UCSD-AML1 (cell line): ENCODE measurements around the gene ELMOD2.
"Not testable (repeated sequence)": the region's sequence is repeated elsewhere in the genome, so short reads cannot be mapped to it uniquely, and the experiment has no call there.

Experiments
- DNase-seq: peaks from one replicate; lab custom pipeline; 2025; ENCODE audit not compliant: unreplicated experiment; lab: John Stamatoyannopoulos, UW

Gene ELMOD2, protein sequence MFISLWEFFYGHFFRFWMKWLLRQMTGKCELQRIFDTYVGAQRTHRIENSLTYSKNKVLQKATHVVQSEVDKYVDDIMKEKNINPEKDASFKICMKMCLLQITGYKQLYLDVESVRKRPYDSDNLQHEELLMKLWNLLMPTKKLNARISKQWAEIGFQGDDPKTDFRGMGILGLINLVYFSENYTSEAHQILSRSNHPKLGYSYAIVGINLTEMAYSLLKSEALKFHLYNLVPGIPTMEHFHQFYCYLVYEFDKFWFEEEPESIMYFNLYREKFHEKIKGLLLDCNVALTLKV

DNA sequence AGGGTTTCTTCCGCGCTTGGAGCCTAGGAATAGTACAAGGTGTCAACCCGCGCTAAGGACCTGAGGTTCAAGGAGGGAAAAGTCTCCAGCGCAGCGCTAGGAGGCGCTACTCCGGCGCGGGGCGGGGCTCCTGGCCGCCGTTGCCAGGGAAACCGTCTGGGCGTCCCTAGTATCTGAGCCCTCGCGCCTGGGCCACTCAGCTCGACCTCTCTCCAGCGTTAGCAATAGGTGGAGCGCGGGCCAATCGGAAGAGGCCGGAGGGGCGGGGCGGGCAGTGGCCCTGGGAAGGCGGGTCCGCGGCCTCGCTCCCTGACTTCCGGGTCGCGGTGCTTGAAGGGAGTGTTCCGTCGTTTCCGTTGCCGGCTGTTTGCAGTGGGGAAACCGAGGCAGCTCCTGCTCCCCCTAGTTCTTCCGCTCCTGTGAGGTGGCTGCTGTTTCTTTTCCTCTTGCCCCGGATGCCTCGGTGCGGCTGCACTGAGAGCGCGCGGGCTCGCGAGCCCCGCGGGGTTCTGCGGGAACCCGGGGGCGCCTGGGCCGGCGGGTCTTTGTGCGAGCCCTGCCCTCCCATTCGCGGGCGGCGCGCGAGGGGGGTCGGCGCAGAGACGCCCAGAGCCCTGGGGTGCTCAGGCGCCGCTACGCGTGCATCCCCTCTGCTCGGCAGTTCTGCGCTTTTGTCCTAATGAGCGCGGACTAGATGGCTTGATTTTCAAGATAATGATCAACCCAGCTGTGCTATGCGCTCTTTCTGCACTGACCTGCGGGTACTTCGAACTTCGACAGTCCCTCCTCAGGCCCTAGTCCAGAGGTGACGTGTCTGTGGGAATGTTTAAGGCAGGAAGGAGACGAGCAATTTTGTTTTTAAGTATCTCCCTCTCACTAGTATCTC lies at the start of gene ELMOD2:
ELMOD2 (plus strand) TSS at position 312 of the 886 bp plus-strand sequence. CDS start 1,261 bp downstream, outside the sequence.
- DNase-seq, result peak; percentile 97

DNA sequence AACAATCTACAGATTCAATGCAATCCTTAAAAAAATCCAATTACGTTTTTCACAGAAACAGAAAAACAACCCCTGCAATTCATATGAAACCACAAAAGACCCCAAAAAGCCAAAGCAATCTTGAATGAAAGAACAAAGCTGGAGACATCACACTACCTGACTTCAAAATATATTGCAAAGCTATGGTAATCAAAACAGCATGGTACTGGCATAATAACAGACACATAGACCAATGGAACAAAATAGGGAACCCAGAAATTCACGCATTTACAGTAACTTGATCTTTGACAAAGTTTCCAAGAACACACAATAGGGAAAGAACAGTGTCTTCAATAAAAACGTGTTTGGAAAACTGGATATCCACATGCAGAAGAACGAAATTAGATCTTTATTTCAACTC lies 40.5 kb upstream of the ELMOD2 start:
- no peak for DNase-seq

DNA sequence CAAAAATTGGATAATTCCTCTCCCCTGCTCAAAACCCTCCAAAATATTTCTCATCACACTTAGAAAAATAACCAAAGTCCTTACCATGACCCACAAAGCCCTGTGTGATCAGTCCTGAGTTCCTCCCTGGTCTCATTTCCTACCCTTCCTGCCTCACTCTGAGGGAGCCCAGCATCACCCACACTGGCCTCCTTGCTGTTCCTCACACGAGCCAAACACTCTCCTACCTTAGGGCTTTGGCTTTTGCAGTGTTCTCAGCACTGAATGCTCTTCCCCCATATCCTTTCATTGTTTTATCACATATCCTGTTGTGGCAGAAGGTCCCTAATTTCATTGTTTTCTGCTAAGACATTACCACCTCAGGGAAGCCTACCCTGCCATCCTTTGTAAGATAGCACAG lies 38.0 kb upstream of the ELMOD2 start:
- no peak for DNase-seq

DNA sequence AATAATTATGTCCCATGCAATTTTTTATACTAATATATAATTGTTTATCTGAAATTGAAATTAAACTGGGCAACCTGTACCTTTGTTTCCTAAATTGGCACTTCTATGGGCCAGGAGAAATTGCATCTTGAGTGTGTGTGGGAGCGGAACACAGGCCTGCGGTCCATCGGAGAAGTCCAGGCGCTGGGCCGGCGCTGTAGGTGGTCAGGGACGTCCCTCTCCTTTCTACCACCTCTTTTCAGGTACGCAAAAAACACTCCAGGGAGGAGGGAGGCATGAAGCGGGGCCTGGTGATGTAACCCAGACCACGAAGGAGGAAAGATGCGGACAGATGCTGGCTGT lies 26.6 kb upstream of the ELMOD2 start:
- no peak for DNase-seq

DNA sequence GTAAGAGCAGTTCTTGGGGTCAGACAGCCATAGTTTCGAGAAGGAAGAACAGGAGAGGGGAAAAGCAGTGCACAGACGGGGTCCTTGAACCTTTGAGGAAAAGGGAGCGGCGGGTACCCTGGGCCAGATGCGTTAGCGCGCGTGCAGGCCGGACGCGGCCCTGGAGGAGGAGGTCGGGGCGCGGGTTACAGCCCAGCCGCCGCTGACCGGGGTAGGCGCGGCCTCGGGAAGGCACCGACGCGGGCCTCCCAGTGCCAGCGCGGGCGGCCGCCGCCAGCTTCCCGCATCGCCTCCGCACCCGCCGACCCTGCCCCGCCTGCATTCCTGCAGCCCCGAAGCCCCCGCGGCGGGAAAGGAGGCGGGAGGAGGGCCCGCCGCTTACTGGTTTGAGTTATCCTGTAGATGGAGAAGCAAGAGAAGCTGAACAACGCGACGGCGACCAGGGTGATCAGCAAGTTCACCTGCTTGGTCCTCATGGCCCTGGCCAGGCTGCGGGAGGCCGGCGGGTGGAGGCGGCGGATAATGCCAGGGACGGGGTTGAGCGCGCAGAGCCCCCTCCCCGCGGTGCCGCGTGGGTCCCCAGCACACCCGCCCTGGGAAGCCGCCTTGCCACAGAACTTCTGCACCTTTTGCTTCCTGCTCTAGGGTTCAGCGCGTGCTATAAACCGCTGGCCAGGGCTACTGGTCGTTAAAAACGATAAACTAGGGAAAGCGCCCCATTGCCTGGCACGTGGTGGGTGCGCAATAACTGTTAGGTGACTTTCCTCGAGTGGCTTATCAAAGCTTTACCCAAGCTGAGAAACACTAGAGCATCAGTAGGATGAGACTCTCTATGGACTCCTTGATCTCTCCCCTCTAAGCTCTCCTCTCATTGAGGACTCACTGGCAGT lies 26.0 kb upstream of the ELMOD2 start, which contains the start of gene MGAT4D:
MGAT4D (minus strand) TSS at position 547 of the 890 bp plus-strand sequence; CDS start at position 476, 71 bp downstream.
- no peak for DNase-seq

DNA sequence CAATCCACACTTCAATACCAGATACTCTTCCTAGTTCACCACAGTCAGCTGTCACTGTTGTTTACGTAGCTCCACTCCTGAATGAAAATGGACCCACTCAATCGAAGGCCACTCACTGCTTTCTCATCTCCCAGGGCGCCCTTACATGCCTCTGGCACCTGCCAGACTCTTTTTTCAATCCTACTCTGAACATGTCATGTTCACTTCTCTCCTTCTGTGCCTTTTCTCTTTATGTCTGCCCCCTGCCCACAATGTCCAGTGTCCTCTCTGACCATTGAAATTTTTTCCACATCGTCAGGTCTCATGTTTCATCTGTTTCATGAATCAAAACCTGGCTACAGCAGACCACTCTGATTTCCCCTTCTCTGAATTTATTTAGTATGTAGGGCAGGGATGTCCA lies 24.6 kb upstream of the ELMOD2 start:
- DNase-seq, result no peak

DNA sequence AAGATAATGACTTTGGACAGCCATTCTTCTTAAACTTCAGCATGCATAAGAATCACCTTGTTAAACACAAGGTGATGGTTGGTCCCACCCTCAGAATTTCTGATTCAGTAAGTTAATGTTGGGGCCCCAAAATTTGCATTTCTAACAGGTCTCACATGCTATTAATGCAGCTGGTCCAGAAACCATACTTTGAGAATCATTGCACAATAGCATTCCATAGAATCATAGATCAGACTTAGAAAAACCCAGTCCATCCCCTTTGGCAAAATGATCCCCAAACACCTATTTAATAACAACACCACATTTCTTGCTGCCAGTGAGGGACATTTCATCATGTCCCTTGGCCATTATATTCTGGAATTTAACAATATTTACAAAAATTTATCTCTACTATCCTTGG lies 19.7 kb upstream of the ELMOD2 start:
- DNase-seq, result no peak

DNA sequence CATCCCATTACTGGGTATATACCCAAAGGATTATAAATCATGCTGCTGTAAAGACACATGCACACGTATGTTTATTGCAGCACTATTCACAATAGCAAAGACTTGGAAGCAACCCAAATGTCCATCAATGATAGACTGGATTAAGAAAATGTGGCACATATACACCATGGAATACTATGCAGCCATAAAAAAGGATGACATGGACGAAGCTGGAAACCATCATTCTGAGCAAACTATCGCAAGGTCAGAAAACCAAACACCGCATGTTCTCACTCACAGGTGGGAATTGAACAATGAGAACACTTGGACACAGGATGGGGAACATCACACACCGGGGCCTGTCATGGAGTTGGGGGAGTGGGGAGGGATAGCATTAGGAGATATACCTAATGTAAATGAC lies 10.2 kb upstream of the ELMOD2 start:
- not testable (repeated sequence) for DNase-seq

DNA sequence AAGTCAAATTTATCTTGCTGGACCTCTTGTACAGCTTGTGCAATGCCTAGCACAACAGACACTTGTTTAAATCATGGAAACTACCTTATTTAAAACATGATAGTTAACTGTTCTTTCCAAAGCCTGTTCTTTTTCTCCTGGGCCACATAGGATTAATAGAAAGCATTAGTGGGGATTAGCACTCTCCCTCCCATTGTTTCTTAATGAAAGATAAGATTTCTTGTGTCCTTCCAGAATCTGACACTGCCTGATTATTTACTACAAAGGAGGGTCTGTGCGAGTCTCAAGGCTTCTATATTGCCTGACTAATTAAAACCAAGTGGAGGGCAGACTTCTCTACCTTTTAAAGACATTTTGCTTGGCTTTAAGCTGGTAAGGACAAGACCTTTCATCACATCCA lies 8.5 kb upstream of the ELMOD2 start:
- no peak for DNase-seq

DNA sequence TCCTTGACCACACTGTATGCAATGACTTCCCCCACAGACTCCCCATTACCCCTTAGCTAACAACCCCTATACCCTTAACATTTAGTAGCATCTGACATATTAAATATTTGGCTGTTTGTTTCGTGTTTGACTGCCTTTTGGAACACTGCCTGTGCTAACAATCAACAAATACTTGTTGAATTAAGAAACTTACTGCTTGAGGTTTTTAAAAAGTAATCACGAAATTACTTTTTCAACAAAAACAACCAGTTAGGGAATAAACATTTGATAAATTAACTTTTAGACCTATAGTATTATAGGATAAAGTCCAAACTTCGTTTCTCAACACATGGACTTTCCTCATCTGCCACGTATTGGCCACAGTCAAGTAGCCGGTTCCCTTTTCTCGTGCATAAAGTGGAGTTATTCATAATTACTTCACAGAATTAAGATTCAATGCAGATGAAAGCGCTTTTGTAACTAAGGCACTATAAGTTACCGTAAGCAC lies 555 bp upstream of the ELMOD2 start:
- DNase-seq, result no peak

DNA sequence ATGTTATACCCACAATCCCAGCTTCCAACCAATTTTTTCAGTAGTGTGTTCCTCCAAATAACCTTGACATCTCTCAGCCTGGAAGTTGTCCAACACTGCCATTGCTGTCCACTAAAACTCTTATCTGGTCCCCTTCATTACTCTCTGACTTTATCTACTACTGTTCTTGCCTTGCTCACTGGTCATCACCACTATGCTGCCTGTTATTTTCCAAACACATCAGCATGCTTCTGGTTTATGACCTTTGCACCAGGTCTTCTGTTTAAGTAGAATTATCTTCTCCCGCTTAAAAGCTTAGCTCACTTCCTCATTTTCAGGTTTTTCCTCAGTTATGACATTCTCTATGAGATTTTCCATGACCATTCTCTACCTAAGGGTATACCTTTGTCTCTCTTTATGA lies 5.5 kb downstream of the ELMOD2 start:
- DNase-seq, result no peak

DNA sequence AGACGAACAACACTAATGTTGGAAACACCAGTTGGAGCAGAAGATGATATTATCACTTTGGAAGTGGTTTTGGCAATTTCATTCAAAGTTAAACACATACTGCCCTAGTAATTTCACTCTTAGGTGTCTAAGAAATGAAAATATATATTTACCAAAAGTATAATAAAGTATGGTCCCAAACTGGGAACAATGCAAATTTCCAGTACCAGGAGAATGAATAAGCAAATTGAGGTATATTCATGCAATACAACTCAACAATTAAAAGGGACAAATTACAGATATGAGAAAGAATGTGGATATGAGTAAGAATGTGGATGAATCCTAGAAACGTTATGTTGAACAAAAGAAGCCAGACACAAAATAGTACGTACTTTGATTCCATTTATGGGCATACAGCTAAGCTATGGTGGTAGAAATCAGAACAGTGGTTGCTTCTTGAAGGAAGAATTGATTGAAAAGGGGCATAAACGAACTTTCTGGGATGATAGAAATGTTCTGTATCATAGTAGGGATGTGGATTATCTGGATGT lies 10.0 kb downstream of the ELMOD2 start:
- DNase-seq, result no peak

DNA sequence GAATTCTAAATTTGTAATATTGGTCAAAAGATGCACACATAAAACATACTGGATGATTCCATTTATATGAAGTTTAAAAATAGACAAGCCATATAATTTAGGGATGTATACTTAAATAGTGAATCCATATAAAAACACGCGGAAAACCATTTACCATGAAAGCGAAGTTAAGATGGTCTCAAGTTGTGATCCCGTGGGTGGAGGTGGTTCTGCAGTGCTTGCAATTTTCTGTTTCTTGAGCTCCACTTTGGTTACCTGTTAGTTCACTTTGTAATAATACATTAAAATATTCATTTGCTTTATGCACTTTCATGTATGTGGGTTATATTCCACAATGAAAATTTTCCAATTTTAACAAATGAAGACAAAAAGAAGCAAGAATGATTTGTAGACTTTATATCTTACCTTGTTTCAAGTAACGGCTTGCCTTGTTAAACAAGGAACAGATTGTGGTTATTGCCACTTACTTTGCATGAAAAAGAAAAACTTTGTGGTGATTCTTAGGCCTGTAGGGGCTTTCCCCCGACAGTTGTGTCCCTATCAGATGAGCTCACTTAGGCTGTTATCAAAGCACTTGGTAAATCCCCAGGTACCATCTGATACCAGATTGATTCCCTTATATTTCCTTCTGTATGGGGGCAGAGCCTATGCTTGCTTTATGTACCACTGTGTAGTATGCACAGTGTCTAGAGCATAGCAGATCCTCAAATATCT lies 32.6 kb downstream of the ELMOD2 start:
- DNase-seq, result no peak

DNA sequence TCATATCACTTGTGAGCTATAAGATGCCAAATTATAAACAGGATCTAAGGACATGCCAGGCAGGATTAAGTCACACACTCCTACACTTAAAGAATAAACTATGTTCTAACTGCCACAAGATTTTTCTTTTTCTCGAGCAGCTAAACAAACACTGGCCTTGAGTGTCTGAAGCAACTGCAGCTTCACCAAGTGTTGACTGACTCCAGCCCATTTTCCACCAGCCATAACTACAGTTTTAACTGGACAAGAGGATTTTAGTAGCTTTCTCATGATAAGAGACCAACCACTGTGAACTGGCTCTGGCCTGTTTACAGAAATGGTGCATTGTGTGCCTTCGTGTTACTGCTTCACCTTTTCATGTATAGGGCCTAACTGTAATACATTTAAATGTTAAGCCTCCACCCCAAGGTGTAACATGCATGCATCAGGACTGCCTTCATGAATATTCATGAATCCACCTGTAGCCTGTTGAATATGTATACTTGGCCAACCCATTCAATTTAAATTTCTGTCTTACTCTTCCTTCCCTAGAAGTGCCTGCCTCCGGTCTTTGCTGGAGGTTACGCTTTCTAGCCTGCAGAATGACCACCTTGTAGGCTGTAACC lies 34.0 kb downstream of the ELMOD2 start:
- no peak for DNase-seq

DNA sequence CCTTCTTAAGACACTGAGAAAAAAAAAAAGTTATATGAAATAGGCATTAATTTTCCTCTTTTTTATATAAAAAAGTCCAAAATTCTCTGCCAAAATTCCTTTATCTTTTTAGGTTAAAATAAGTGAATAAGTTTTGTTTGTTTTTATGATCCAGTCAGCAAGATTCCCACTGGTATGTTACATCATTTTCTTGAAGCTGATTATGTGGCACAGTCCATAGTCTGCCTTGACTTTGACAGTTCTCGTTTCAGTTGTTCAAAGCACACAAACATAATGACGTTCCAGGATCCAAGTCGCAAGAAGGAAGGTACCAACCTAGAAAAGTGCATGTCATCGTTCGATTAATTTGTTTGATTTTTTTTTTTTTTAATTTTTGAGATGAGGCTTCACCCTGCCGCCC lies 35.7 kb downstream of the ELMOD2 start:
- DNase-seq, result no peak

DNA sequence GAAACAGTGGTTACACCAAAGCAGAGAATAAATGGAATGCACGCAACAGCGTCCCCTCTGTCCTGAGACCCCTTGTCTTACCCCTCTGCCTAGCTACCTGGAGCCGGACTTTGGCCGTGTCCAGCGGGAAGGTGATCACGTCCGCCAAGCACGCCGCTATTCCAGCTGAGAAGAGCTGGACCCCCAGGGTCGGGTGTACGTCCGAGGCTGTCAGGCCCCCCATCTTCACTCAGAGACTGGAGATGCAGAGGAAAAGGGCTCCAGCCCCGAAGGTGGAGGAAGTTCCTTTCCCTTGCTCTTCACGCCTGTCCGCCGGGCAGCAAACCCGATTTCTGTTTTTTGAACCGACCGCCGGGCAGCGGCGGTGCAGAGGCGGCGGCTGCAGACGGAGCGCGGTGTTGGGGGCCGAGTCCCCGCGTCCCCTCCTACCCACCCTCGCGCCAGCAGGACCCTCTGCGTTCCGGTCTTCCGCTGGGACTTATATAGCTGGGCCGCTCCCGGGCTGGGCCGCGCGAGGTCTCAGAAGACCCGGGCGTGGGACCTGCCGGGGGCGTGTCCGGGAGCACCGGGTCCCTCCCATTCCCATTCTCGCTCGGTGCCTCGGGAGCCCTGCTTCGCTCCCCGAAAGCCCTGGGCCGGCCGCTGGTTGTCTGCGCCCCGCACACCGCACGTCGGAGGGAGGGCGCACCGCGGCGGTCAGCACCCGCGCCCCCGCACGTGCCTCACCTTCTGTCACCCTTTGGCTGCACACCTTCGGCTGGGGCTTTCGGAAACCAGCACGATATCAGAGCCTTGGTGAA lies 44.7 kb downstream of the ELMOD2 start, which contains the start of gene UCP1:
UCP1 (minus strand) TSS at position 455 of the 800 bp plus-strand sequence; CDS start at position 223, 232 bp downstream.
- no peak for DNase-seq

DNA sequence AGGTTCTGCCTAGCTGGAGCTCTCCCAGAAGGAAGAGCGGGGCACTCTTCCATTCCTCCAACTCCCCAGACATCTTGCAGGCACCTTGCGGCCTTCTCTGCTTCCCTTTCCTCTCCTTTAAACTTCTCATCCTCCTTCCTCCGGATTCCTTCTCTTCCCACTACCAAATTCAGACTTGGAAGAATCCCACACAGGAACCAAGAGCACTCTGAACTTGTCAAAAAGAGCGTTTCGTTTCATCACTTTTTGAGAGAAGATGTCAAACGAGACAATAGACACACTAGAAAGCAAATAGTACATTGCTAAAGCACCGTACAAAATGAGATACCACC lies 45.3 kb downstream of the ELMOD2 start:
- DNase-seq, result no peak

DNA sequence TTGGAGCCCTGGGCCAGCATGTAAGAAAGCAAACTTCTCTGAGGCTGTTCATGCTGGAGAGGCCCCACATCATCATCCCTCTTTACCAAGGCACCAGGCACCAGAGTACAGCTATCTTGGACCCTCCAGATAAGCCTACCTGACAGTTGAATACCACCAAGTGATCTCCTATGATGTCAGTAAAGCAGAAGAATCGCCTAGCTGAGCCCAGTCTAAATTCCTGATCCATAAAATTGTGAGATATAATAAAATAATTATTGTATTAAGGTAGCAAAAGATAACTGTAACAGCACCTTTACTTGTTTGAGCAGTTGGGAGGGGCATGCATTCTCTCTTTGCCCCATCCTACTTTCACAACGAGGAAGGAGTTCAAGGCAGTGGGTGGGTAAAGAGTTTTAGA lies 47.7 kb downstream of the ELMOD2 start:
- no peak for DNase-seq

DNA sequence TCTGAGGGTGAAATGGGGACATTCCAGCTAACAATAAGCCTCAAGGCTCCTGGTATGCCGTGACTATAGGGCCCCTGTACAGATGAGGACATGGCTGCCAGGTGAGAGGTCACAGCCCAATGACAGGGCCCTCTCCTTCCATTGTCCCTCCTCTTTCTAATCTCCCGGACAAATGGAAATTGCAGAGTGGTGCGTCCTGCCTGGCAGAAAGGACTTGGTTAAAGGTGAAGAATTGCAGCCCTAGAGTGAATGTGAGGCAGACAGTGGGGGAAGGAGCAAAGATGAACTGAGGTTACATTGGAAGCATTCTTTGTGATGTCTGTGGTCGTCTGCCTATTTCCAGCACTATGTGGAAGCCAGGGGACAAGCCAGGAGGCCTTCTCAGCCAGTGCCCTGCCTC lies 51.5 kb downstream of the ELMOD2 start:
- DNase-seq, result no peak
